HepG2 (cell line): ENCODE data around the gene CNNM4. TPM values are rescaled to one million over a fixed set of nuclear protein-coding genes. Genes with fewer than 3 reads are reported as not detected.

Experiments used
- ATAC-seq: fragments of 200-7000 bp; cut with Tn5 transposase; 3 replicates; pipeline ENCODE4 v1.9.1; 2020; ENCODE audit warnings: mild to moderate bottlenecking, moderate library complexity
- BruUV-seq: library from RNA; stranded (reverse); fragments of 400-500 nt; replicated peaks from 2 replicates; lab custom pipeline; 2021; lab: Mats Ljungman, UMichigan
- CTCF ChIA-PET: fragments of 300-600 bp; formaldehyde crosslinking; extraction: SDS; loops from one replicate; lab custom pipeline; 2021; ENCODE audit warnings: low total read pairs, inconsistent platforms, low intra/inter-chr PET ratio; lab: Yijun Ruan, JAX
- POLR2A ChIA-PET: fragments of 350-600 bp; sonication (Branson Sonifier 250); formaldehyde crosslinking; loops from one replicate; lab custom pipeline; 2020; ENCODE audit warnings: antibody characterized with exemption, inconsistent platforms; lab: Yijun Ruan, JAX
- DNase-seq: peaks from one replicate; pipeline ENCODE4 v3.0.0-alpha.2; 2015; ENCODE audit warnings: low spot score
- FAIRE-seq: peaks from 3 replicates; lab custom pipeline; 2011; peaks lifted over from hg19 to GRCh38; lab: Jason Lieb, UNC
- H2AFZ ChIP-seq: one replicate; pipeline ENCODE4 v1.6.1; 2011; ENCODE audit warnings: low read length, inconsistent platforms
- H3K27ac ChIP-seq: fragments of 300-600 bp; 3 replicates; pipeline ENCODE4 v1.8.0; 2011; ENCODE audit warnings: mixed run types, mild to moderate bottlenecking, mixed read lengths, low read length, inconsistent platforms; ENCODE audit not compliant: insufficient read depth; ENCODE audit errors: extremely low read length
- H3K27me3 ChIP-seq, 2 experiments: fragments of 200-600 bp in 1 of 2; 2 replicates in 1 of 2; 3 replicates in 1 of 2; pipeline versions ENCODE4 v1.6.0 to v1.8.0; 2011; ENCODE audit warnings: low read length in 2 of 2, mild to moderate bottlenecking in 2 of 2, moderate library complexity in 2 of 2, inconsistent platforms in 1 of 2; ENCODE audit not compliant: insufficient read depth in 2 of 2, control insufficient read depth in 1 of 2
- H3K36me3 ChIP-seq, 2 experiments: fragments of 200-600 bp in 1 of 2; replicated peaks in 1 of 2; 2 replicates in 1 of 2; 3 replicates in 1 of 2; pipeline versions ENCODE4 v1.5.1 to v1.8.0; 2011; ENCODE audit warnings: low read length in 2 of 2, inconsistent platforms in 1 of 2; ENCODE audit not compliant: insufficient read depth in 2 of 2, control insufficient read depth in 1 of 2
- H3K4me1 ChIP-seq: 2 replicates; pipeline ENCODE4 v1.5.1; 2012; ENCODE audit warnings: low read length, inconsistent platforms; ENCODE audit not compliant: insufficient read depth
- H3K4me2 ChIP-seq: 2 replicates; pipeline ENCODE4 v1.6.0; 2011; ENCODE audit warnings: low read depth, low read length, inconsistent platforms
- H3K4me3 ChIP-seq, 3 experiments: fragments of 200-600 bp in 1 of 3; sonication (generic), shearing (Covaris generic) in 1 of 3; replicated peaks in 1 of 3; 2 replicates each; pipeline ENCODE4 v1.5.1; 2011 to 2016; ENCODE audit warnings: low read length in 3 of 3, inconsistent platforms in 2 of 3, low read depth in 2 of 3, mild to moderate bottlenecking in 2 of 3, control low read depth in 1 of 3, mixed read lengths in 1 of 3; ENCODE audit not compliant: insufficient read depth in 1 of 3
- H3K79me2 ChIP-seq: one replicate; pipeline ENCODE4 v1.6.1; 2011; ENCODE audit warnings: low read length, inconsistent platforms; ENCODE audit not compliant: insufficient read depth
- H3K9ac ChIP-seq: 2 replicates; pipeline ENCODE4 v1.6.0; 2011; ENCODE audit warnings: mild to moderate bottlenecking, low read depth, low read length, inconsistent platforms; ENCODE audit not compliant: insufficient read depth
- H3K9me3 ChIP-seq: 2 replicates; pipeline ENCODE4 v1.5.1; 2012; ENCODE audit warnings: mild to moderate bottlenecking, low read length
- H4K20me1 ChIP-seq: 2 replicates; pipeline ENCODE4 v1.6.0; 2011; ENCODE audit warnings: inconsistent platforms, mild to moderate bottlenecking, low read length, moderate library complexity; ENCODE audit not compliant: insufficient read depth
- DNMT3B ChIP-seq: conservative IDR thresholded peaks from 2 replicates; pipeline ENCODE4 v1.6.1; 2016; ENCODE audit warnings: missing biosample characterization, control low read depth
- EED ChIP-seq: sonication (generic); formaldehyde crosslinking; IDR thresholded peaks from 2 replicates; pipeline ENCODE4 v1.5.0; 2020; ENCODE audit warnings: mild to moderate bottlenecking, missing genetic modification reagents
- MED1 ChIP-seq: sonication (generic); formaldehyde crosslinking; IDR thresholded peaks from 2 replicates; pipeline ENCODE4 v1.4.0; 2020; ENCODE audit warnings: missing genetic modification reagents
- NFE2L1 ChIP-seq: sonication (generic); formaldehyde crosslinking; IDR thresholded peaks from 2 replicates; pipeline ENCODE4 v1.4.0; 2020; ENCODE audit warnings: missing genetic modification reagents, mild to moderate bottlenecking, borderline replicate concordance
- RNF2 ChIP-seq: fragments of 450-650 bp; conservative IDR thresholded peaks from 2 replicates; pipeline ENCODE4 v1.6.1; 2016; ENCODE audit warnings: low read depth
- SUZ12 ChIP-seq: fragments of 150-350 bp; IDR thresholded peaks from 2 replicates; pipeline ENCODE4 v1.6.1; 2014; ENCODE audit warnings: low read depth, low read length
- ZBTB38 ChIP-seq: sonication (generic); formaldehyde crosslinking; IDR thresholded peaks from 2 replicates; pipeline ENCODE4 v1.5.1; 2020; ENCODE audit warnings: mild to moderate bottlenecking, missing genetic modification reagents
- WGBS: methylation state at CpG from one replicate; pipeline ENCODE4 v1.1.6; 2017; ENCODE audit warnings: low lambda C conversion rate; 5-methylcytosine and 5-hydroxymethylcytosine counted together
- in situ Hi-C: cut with HindIII; loops from 2 replicates; pipeline ENCODE4 v1.10.0; 2017; ENCODE audit warnings: low pct_unique_long_range_greater_than_20kb; ENCODE audit not compliant: extremely low pct_ligation_motif_present
- intact Hi-C: fragments of 100-400 bp; cut with micrococcal nuclease; formaldehyde crosslinking; loops from one replicate; pipeline ENCODE4 v1.10.0; 2022; ENCODE audit not compliant: unreplicated experiment
- polyA plus RNA-seq, 8 experiments: library from polyadenylated mRNA; depleted of rRNA in 3 of 8; stranded (reverse) in 7 of 8; unstranded in 1 of 8; fragments of >200 nt; fragmentation: Illumina TruSeq in 4 of 8; extraction: Trizol in 4 of 8; gene quantifications; 2 replicates each; pipeline versions ENCODE4 v1.2.1 to v1.2.3, GENCODE V29; 2011 to 2016; ENCODE audit warnings: low read depth in 4 of 8, missing spikeins in 1 of 8, mixed read lengths in 1 of 8; ENCODE audit not compliant: insufficient read depth in 1 of 8
- total RNA-seq, 5 experiments: library from RNA; depleted of rRNA; stranded (reverse); fragments of >200 nt; fragmentation: Illumina TruSeq; extraction: Trizol; gene quantifications; 2 replicates each; pipeline ENCODE4 v1.2.3, GENCODE V29; 2016; ENCODE audit warnings: low read depth in 1 of 5
- TF ChIP-seq, protein P1 (sequence below): sonication (generic); formaldehyde crosslinking; IDR thresholded peaks from 2 replicates; pipeline ENCODE4 v1.5.1; 2020; ENCODE audit warnings: mild to moderate bottlenecking, missing genetic modification reagents, moderate library complexity
- TF ChIP-seq, protein P2 (sequence below), 2 experiments: fragments of 450-650 bp in 1 of 2; sonication (generic) in 1 of 2; formaldehyde crosslinking in 1 of 2; IDR thresholded peaks; 2 replicates each; pipeline versions ENCODE4 v1.6.1 to v1.8.0; 2016 to 2022; ENCODE audit warnings: antibody characterized with exemption in 1 of 2, mild to moderate bottlenecking in 1 of 2, missing genetic modification reagents in 1 of 2
- TF ChIP-seq, protein P3 (sequence below): sonication (generic); formaldehyde crosslinking; IDR thresholded peaks from 2 replicates; pipeline ENCODE4 v1.4.0; 2020; ENCODE audit warnings: missing genetic modification reagents

CNNM4 gene
- total and polyA plus RNA-seq, 2 of the 13 experiments (the other 11 are each of a cell fraction or from before 2014, with no cell fraction given), result 5.9 to 8.4 TPM

DNA sequence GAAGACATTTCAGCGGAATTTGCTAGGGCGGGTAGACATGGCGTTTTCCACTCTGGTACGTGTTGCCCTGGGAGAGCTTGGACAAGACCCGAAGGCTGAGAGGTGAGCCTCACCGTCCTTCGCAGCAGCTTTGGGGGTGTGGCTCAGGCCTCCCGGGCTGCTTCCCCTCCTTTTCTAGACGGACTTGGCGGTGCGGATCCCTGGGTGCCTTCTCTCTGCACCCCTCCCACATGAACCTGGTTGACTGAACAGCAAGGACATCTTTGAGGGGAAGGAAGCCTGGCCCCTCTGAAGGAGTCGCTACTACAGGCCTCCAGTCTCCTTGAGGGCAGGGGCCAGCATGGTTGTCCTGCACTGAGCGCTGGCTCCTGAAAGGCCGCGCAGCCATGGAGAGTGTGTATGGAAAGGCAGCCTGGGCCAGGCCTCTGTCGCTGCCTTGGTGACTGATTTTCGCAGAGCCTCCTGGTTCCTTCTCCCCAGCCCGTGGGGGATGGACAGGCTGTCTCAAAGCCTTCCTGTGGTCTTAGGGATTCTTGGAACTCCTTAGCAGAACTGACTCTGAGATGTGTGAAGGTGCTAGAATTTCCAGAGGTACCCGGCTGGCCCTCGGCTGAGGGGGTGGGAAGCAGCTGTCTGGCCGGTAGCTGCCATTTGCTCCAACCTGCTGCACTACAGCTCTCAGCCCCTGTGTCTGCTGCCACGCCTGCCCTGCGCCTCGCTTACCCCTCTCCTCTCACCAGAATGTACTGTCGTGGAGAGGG is 9.9 kb downstream of the CNNM4 start:
- intact Hi-C loops (no loop called here), in situ Hi-C loops (no loop called here)
- ChIA-PET CTCF (no interaction called here), POLR2A (no interaction called here)
- no peaks in the 10 kb centered on the region; the same call in 1 of the 2 replicates for H4K20me1 ChIP-seq
- peaks cover 40% of the 10 kb centered on the region for H3K4me1 ChIP-seq
- no peak overlapping the region for H2AFZ ChIP-seq
- 88% methylated on average over 18 of the region's 25 CpGs for WGBS
- H3K36me3 ChIP-seq, result no peaks in the 10 kb centered on the region; a peak in 1 of 5 replicates
- no peak overlapping the region for H3K9ac ChIP-seq
- 0 out of 2 replicates have a peak overlapping the region, but pooled peaks have one; percentile 32 for H3K4me2 ChIP-seq
- no peaks in the 10 kb centered on the region for H3K27me3 ChIP-seq
- peak overlapping the region; percentile 25 for H3K27ac ChIP-seq
- DNase-seq, result no peak
- BruUV-seq, result no TSS peak
- ATAC-seq, result no peak; the same call in 1 of the 3 replicates
- no peaks in the 10 kb centered on the region for H3K9me3 ChIP-seq
- H3K4me3 ChIP-seq, result no peak overlapping the region
- peaks cover 3% of the 10 kb centered on the region for H3K79me2 ChIP-seq
- FAIRE-seq, result no peak
- TF ChIP-seq, protein P1, sequence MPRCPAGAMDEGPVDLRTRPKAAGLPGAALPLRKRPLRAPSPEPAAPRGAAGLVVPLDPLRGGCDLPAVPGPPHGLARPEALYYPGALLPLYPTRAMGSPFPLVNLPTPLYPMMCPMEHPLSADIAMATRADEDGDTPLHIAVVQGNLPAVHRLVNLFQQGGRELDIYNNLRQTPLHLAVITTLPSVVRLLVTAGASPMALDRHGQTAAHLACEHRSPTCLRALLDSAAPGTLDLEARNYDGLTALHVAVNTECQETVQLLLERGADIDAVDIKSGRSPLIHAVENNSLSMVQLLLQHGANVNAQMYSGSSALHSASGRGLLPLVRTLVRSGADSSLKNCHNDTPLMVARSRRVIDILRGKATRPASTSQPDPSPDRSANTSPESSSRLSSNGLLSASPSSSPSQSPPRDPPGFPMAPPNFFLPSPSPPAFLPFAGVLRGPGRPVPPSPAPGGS (CRISPR knock-in tag), result 0 out of 2 replicates have a peak, but pooled peaks have one; percentile 37
- 0 out of 2 replicates have a peak, but pooled peaks have one; percentile 30 for TF ChIP-seq NFE2L1
- TF ChIP-seq, protein P2, sequence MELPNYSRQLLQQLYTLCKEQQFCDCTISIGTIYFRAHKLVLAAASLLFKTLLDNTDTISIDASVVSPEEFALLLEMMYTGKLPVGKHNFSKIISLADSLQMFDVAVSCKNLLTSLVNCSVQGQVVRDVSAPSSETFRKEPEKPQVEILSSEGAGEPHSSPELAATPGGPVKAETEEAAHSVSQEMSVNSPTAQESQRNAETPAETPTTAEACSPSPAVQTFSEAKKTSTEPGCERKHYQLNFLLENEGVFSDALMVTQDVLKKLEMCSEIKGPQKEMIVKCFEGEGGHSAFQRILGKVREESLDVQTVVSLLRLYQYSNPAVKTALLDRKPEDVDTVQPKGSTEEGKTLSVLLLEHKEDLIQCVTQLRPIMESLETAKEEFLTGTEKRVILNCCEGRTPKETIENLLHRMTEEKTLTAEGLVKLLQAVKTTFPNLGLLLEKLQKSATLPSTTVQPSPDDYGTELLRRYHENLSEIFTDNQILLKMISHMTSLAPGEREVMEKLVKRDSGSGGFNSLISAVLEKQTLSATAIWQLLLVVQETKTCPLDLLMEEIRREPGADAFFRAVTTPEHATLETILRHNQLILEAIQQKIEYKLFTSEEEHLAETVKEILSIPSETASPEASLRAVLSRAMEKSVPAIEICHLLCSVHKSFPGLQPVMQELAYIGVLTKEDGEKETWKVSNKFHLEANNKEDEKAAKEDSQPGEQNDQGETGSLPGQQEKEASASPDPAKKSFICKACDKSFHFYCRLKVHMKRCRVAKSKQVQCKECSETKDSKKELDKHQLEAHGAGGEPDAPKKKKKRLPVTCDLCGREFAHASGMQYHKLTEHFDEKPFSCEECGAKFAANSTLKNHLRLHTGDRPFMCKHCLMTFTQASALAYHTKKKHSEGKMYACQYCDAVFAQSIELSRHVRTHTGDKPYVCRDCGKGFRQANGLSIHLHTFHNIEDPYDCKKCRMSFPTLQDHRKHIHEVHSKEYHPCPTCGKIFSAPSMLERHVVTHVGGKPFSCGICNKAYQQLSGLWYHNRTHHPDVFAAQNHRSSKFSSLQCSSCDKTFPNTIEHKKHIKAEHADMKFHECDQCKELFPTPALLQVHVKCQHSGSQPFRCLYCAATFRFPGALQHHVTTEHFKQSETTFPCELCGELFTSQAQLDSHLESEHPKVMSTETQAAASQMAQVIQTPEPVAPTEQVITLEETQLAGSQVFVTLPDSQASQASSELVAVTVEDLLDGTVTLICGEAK (IDR thresholded peaks at IDR 0.05), result no peak
- TF ChIP-seq, protein P2 (CRISPR knock-in tag; IDR thresholded peaks at IDR 0.05), result 0 out of 2 replicates have a peak, but pooled peaks have one; percentile 23
- TF ChIP-seq MED1 (CRISPR knock-in tag), result no peak
- TF ChIP-seq DNMT3B (CRISPR knock-in tag), result no peak
- TF ChIP-seq EED (CRISPR knock-in tag), result 0 out of 2 replicates have a peak, but pooled peaks have one; percentile 22
- peak; percentile 34; the same call in 1 of the 2 replicates for TF ChIP-seq ZBTB38 (CRISPR knock-in tag)
- TF ChIP-seq SUZ12, result no peak
- no peak for TF ChIP-seq RNF2
- TF ChIP-seq, protein P3, sequence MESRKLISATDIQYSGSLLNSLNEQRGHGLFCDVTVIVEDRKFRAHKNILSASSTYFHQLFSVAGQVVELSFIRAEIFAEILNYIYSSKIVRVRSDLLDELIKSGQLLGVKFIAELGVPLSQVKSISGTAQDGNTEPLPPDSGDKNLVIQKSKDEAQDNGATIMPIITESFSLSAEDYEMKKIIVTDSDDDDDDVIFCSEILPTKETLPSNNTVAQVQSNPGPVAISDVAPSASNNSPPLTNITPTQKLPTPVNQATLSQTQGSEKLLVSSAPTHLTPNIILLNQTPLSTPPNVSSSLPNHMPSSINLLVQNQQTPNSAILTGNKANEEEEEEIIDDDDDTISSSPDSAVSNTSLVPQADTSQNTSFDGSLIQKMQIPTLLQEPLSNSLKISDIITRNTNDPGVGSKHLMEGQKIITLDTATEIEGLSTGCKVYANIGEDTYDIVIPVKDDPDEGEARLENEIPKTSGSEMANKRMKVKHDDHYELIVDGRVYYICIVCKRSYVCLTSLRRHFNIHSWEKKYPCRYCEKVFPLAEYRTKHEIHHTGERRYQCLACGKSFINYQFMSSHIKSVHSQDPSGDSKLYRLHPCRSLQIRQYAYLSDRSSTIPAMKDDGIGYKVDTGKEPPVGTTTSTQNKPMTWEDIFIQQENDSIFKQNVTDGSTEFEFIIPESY (CRISPR knock-in tag), result peak; percentile 58; the same call in 1 of the 2 replicates
